Measurements from ENCODE around the gene FKBP7. TPM values are rescaled to one million over a fixed set of nuclear protein-coding genes. Genes with fewer than 3 reads are reported as not detected.

Gene FKBP7
- total and polyA plus RNA-seq, 2 of the 13 experiments (the other 11 are each of a cell fraction or from before 2014, with no cell fraction given): 12.4 to 14.8 TPM

- in situ Hi-C loops (cut with HindIII; ENCODE audit: extremely low pct_ligation_motif_present, low pct_unique_long_range_greater_than_20kb) (no loop called here), intact Hi-C loops (cut with micrococcal nuclease; ENCODE audit: unreplicated experiment) (loop anchor here (2.0 kb wide), 1 partner anchor 42 kb away; no protein-coding TSS in a partner anchor)
- peak; percentile 95 for DNase-seq (ENCODE audit: low spot score)
- peaks cover 62% of the 10 kb centered on the region for H3K79me2 ChIP-seq (ENCODE audit: insufficient read depth, low read length)
- BruUV-seq (replicated peaks): no TSS peak
- H3K27ac ChIP-seq (ENCODE audit: extremely low read length, insufficient read depth, low read length): peak within 1 kb of the TSS; percentile 89
- H3K9ac ChIP-seq (ENCODE audit: insufficient read depth, low read depth, low read length): peak within 1 kb of the TSS; percentile 86
- WGBS (ENCODE audit: low lambda C conversion rate): 3% methylated on average over 40 of the region's 92 CpGs
- peak; percentile 93 for ATAC-seq
- H3K9me3 ChIP-seq (ENCODE audit: low read length): no peaks in the 10 kb centered on the region
- peak within 1 kb of the TSS; percentile 55 for H2AFZ ChIP-seq (ENCODE audit: low read length)
- CTCF ChIA-PET (ENCODE audit: low intra/inter-chr PET ratio, low total read pairs): no interaction called here
- peaks cover 9% of the 10 kb centered on the region; the same call in 1 of the 2 replicates for H4K20me1 ChIP-seq (ENCODE audit: insufficient read depth, low read length)
- POLR2A ChIA-PET: interaction anchor here (1.0 to 4.6 kb wide), 8 partner anchors 9 to 66 kb away, joined by 3 to 74 read pairs (median 8); partner anchors contain the start of genes PJVK and PRKRA
- FAIRE-seq: no peak
- peaks cover 0 to 3% of the 10 kb centered on the region in 2 experiments; a peak in 2 of 5 replicates for H3K36me3 ChIP-seq (replicated peaks in 1 of 2; ENCODE audit: control insufficient read depth in 1 of 2, insufficient read depth in 2 of 2, low read length in 2 of 2)
- peaks cover 57% of the 10 kb centered on the region for H3K4me1 ChIP-seq (ENCODE audit: insufficient read depth, low read length)
- H3K4me2 ChIP-seq (ENCODE audit: low read depth, low read length): peak within 1 kb of the TSS; percentile 91
- no peaks in the 10 kb centered on the region; a peak in 1 of 5 replicates for H3K27me3 ChIP-seq (ENCODE audit: control insufficient read depth in 1 of 2, insufficient read depth in 2 of 2, low read length in 2 of 2)
- peak within 1 kb of the TSS; percentile 80 to 91 (median 82) for H3K4me3 ChIP-seq (replicated peaks in 1 of 3; ENCODE audit: insufficient read depth in 1 of 3, low read depth in 2 of 3, low read length in 3 of 3)
- TF ChIP-seq SP1 (IDR thresholded peaks at IDR 0.05) (no peak), SP1 (CRISPR knock-in tag; IDR thresholded peaks at IDR 0.05) (peak; percentile 63; the same call in 1 of the 2 replicates), SP2 (CRISPR knock-in tag; IDR thresholded peaks at IDR 0.05) (no peak), ZGPAT (CRISPR knock-in tag; IDR thresholded peaks at IDR 0.05) (peak; percentile 79), SKI (IDR thresholded peaks at IDR 0.05; ENCODE audit: partially characterized antibody) (peak; percentile 83), CAMTA2 (CRISPR knock-in tag; IDR thresholded peaks at IDR 0.05; ENCODE audit: borderline replicate concordance) (peak; percentile 45; the same call in 1 of the 2 replicates), AGO2 (optimal IDR thresholded peaks at IDR 0.05; ENCODE audit: low read depth, low read length) (peak; percentile 58), PHF21A (CRISPR knock-in tag; IDR thresholded peaks at IDR 0.05) (peak; percentile 90), SAP130 (CRISPR knock-in tag; IDR thresholded peaks at IDR 0.05; ENCODE audit: low read depth) (peak; percentile 92), ZMYM2 (CRISPR knock-in tag; IDR thresholded peaks at IDR 0.05) (no peak), HOXA7 (CRISPR knock-in tag; IDR thresholded peaks at IDR 0.05) (no peak), ZNF562 (CRISPR knock-in tag; IDR thresholded peaks at IDR 0.05; ENCODE audit: borderline replicate concordance) (no peak)
- TF ChIP-seq, protein P1, sequence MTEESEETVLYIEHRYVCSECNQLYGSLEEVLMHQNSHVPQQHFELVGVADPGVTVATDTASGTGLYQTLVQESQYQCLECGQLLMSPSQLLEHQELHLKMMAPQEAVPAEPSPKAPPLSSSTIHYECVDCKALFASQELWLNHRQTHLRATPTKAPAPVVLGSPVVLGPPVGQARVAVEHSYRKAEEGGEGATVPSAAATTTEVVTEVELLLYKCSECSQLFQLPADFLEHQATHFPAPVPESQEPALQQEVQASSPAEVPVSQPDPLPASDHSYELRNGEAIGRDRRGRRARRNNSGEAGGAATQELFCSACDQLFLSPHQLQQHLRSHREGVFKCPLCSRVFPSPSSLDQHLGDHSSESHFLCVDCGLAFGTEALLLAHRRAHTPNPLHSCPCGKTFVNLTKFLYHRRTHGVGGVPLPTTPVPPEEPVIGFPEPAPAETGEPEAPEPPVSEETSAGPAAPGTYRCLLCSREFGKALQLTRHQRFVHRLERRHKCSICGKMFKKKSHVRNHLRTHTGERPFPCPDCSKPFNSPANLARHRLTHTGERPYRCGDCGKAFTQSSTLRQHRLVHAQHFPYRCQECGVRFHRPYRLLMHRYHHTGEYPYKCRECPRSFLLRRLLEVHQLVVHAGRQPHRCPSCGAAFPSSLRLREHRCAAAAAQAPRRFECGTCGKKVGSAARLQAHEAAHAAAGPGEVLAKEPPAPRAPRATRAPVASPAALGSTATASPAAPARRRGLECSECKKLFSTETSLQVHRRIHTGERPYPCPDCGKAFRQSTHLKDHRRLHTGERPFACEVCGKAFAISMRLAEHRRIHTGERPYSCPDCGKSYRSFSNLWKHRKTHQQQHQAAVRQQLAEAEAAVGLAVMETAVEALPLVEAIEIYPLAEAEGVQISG (CRISPR knock-in tag; IDR thresholded peaks at IDR 0.05): peak; percentile 78
Measured at GRCh38 chr2:178480227-178481181, 2.1 kb upstream of the FKBP7 start, which contains the start of gene PLEKHA3. PLEKHA3 (plus strand) TSS chr2:178480457; CDS start chr2:178480870, 413 bp downstream.
